Measurements from ENCODE around the gene ABI2. TPM values are rescaled to one million over a fixed set of nuclear protein-coding genes. Genes with fewer than 3 reads are reported as not detected.

ABI2 gene
- total and polyA plus RNA-seq, 2 experiments from 2014 or later, result 49.8 to 76.8 TPM

DNA sequence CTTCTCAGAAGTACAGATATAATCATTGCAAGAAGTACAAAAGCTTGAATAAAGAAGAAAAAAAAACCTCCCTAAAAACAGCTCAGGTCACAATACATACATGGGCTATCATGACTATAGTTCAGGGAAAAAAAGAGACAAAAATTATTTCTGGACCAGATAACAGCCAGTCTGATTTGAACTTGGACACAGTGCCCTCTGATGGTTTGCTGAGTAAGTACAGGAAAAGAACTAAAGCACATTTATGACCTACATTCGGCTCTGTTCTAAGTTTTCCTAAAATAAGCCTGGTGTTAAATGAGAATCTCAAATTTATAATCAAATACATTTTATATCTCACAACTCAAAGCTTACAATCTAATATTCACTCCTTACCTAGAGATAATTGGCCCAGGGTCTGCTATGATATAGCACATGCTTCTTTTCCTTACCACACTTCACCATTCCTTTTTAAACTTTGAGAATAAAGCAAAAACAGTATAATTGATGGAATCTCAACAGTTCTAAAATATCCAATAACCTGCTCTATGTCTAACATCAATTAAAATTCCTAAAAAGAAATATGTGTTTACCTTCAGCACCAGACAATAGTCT lies 125.8 kb downstream of the ABI2 start:
- Histone ChIP-seq H3K4me3 (no peak overlapping the region), H3K4me1 (ENCODE audit: low read depth) (no peaks in the 10 kb centered on the region), H3K27me3 (no peaks in the 10 kb centered on the region), H3K9me3 (ENCODE audit: low read depth) (no peaks in the 10 kb centered on the region), H3K27ac (no peak overlapping the region), H3K36me3 (peaks cover 1% of the 10 kb centered on the region)
- DNase-seq (ENCODE audit: low read depth in 1 of 2, low spot score in 1 of 2), result peak; percentile 55 to 78
- TF ChIP-seq, protein P1, sequence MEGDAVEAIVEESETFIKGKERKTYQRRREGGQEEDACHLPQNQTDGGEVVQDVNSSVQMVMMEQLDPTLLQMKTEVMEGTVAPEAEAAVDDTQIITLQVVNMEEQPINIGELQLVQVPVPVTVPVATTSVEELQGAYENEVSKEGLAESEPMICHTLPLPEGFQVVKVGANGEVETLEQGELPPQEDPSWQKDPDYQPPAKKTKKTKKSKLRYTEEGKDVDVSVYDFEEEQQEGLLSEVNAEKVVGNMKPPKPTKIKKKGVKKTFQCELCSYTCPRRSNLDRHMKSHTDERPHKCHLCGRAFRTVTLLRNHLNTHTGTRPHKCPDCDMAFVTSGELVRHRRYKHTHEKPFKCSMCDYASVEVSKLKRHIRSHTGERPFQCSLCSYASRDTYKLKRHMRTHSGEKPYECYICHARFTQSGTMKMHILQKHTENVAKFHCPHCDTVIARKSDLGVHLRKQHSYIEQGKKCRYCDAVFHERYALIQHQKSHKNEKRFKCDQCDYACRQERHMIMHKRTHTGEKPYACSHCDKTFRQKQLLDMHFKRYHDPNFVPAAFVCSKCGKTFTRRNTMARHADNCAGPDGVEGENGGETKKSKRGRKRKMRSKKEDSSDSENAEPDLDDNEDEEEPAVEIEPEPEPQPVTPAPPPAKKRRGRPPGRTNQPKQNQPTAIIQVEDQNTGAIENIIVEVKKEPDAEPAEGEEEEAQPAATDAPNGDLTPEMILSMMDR (IDR thresholded peaks at IDR 0.05; ENCODE audit: low read depth, low read length), result peak; percentile 75

DNA sequence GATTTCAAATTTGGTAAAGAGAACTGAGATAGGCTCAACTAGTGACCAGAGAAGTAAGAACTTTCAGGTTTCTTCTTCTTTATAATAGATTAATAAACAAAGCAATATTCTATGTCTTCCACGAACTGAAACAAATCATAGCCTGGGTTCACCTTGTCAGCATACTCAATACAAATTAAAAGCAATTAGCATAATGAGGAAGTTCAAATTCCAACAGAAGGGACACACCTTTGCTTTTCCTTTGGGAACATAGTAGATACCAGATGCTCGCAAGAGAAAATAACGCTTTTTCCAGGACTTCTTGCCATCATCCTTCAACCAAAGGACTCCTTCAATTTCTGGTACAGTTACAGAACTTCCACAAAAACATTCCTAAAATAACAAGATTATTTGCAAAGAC lies 127.0 kb downstream of the ABI2 start:
- no peaks in the 10 kb centered on the region for H3K36me3 ChIP-seq
- TF ChIP-seq, protein P1 (IDR thresholded peaks at IDR 0.05; ENCODE audit: low read depth, low read length), result no peak

DNA sequence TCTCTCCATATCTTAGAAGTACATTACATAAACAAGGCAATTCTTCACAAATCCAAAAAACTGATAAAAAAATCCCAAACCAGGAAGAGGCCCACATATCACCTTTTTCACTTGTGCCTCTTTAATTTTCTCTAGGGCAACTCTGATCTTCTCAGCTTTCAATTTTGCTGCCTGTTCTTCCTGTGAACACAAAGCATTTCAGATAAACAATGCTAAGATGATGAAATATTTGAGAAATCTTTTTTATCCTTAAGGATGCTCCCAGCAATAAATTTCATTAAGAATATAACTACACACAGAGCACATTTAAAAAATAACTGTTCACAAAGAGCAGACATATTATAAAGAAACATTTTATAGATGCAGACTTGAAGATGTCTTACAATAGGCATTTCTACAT lies 133.6 kb downstream of the ABI2 start:
- H3K4me3 ChIP-seq, result no peak overlapping the region
- H3K36me3 ChIP-seq, result peaks cover 4% of the 10 kb centered on the region
- TF ChIP-seq, protein P1 (IDR thresholded peaks at IDR 0.05; ENCODE audit: low read depth, low read length), result no peak

More for the DNA sequence above, 127.0 kb downstream of the ABI2 start:
- H3K4me1 ChIP-seq (ENCODE audit: low read depth), result no peaks in the 10 kb centered on the region
- H3K27me3 ChIP-seq, result no peaks in the 10 kb centered on the region
- no peak for DNase-seq (ENCODE audit: low read depth in 1 of 2, low spot score in 1 of 2)
- no peaks in the 10 kb centered on the region for H3K9me3 ChIP-seq (ENCODE audit: low read depth)
- no peak overlapping the region for H3K27ac ChIP-seq
- no peak overlapping the region for H3K4me3 ChIP-seq

DNA sequence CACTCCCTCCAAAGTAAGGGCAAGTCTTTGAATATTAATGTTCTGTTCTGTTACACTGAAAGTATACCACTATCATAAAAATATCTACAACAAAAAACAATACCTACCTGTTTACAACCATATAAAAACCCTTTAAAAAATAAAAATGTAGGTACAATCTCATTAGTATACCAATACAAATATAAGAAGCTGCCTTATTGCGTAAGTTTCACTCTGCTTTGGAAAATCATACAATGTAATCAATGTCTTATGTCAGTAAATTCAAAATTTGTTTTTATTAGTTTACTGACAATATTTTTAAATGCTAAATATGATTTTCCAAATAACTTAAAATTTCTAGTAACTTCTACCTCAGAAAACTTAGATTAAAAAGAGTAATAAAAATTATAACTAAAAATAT lies 134.1 kb downstream of the ABI2 start:
- Histone ChIP-seq H3K4me3 (no peak overlapping the region), H3K36me3 (peaks cover 4% of the 10 kb centered on the region), H3K27ac (no peak overlapping the region), H3K4me1 (ENCODE audit: low read depth) (no peaks in the 10 kb centered on the region), H3K27me3 (no peaks in the 10 kb centered on the region), H3K9me3 (ENCODE audit: low read depth) (no peaks in the 10 kb centered on the region)
- DNase-seq (ENCODE audit: low read depth in 1 of 2, low spot score in 1 of 2), result no peak
- TF ChIP-seq, protein P1 (IDR thresholded peaks at IDR 0.05; ENCODE audit: low read depth, low read length), result no peak

More for the DNA sequence above, 133.6 kb downstream of the ABI2 start:
- Histone ChIP-seq H3K9me3 (ENCODE audit: low read depth) (no peaks in the 10 kb centered on the region), H3K4me1 (ENCODE audit: low read depth) (no peaks in the 10 kb centered on the region), H3K27ac (no peak overlapping the region), H3K27me3 (no peaks in the 10 kb centered on the region)
- peak in 1 of 2 donors; percentile 47 for DNase-seq (ENCODE audit: low read depth in 1 of 2, low spot score in 1 of 2)

DNA sequence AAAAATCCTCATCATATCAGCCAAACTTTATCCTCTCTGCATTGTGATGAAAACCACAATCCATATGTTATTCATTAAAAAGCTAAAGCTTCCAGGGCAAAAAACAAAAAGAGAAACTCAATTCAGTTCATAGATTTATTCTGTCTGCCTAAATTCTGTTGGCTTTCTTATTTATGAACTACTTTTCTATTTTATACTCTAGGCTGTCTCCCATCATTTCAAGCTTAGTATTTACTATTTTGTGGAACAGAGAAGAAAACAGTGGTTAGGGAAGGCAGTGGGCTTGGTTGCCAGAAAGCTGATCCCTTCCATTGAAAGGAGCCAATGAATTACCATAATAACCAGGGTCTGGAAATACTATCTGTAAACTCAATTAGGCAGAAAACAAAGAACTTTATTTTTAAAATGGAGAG lies 135.1 kb downstream of the ABI2 start:
- Histone ChIP-seq H3K27ac (no peak overlapping the region), H3K4me3 (no peak overlapping the region), H3K36me3 (peaks cover 4% of the 10 kb centered on the region), H3K9me3 (ENCODE audit: low read depth) (no peaks in the 10 kb centered on the region), H3K27me3 (no peaks in the 10 kb centered on the region), H3K4me1 (ENCODE audit: low read depth) (no peaks in the 10 kb centered on the region)
- TF ChIP-seq, protein P1 (IDR thresholded peaks at IDR 0.05; ENCODE audit: low read depth, low read length), result no peak
- DNase-seq (ENCODE audit: low read depth in 1 of 2, low spot score in 1 of 2), result peak in 1 of 2 donors; percentile 58

All from cardiac muscle cell (in vitro differentiated cells and primary cell).